Measurements from ENCODE around the gene POLDIP3.
"Not testable (repeated sequence)": the region's sequence is repeated elsewhere in the genome, so short reads cannot be mapped to it uniquely, and the experiment has no call there.

The POLDIP3 gene

GRCh38 chr22:42582987-42583386, 31.7 kb downstream of the POLDIP3 start:
- POLR2A ChIA-PET, result no interaction called here
- CTCF ChIA-PET, result interaction anchor here (1.2 kb wide), 2 partner anchors 13 to 24 kb away, joined by 3 to 4 read pairs; no protein-coding TSS in a partner anchor
- DNase-seq (ENCODE audit: extremely low spot score), result no peak
- TF ChIP-seq CTCF (IDR thresholded peaks at IDR 0.05; ENCODE audit: control extremely low read depth, extremely low read depth, low read depth, missing control alignments), result no peak

GRCh38 chr22:42581762-42582716, 32.6 kb downstream of the POLDIP3 start:
- peak; percentile 89 for DNase-seq (ENCODE audit: extremely low spot score)
- ChIA-PET CTCF (interaction anchor here (1.2 kb wide), 2 partner anchors 12 to 25 kb away, joined by 3 to 4 read pairs; no protein-coding TSS in a partner anchor), POLR2A (interaction anchor here (1.2 kb wide), 1 partner anchor 32 kb away, joined by 3 read pairs; the partner anchor contains the start of gene POLDIP3)
- TF ChIP-seq CTCF (IDR thresholded peaks at IDR 0.05; ENCODE audit: control extremely low read depth, extremely low read depth, low read depth, missing control alignments), result no peak

- CTCF ChIA-PET, result not testable (repeated sequence)
- POLR2A ChIA-PET, result interaction anchor here (1.2 kb wide), 1 partner anchor 33 kb away, joined by 3 read pairs; the partner anchor contains the start of gene POLDIP3
Observed at GRCh38 chr22:42581194-42581761, 33.4 kb downstream of the POLDIP3 start.

GRCh38 chr22:42580040-42580439, 34.6 kb downstream of the POLDIP3 start:
- POLR2A ChIA-PET; CTCF ChIA-PET; DNase-seq (ENCODE audit: extremely low spot score): not testable (repeated sequence)

More at GRCh38 chr22:42581194-42581761, 33.4 kb downstream of the POLDIP3 start:
- DNase-seq (ENCODE audit: extremely low spot score), result not testable (repeated sequence)

- CTCF ChIA-PET, result no interaction called here
- POLR2A ChIA-PET, result no interaction called here
- no peak for DNase-seq (ENCODE audit: extremely low spot score)
- no peak for TF ChIP-seq CTCF (IDR thresholded peaks at IDR 0.05; ENCODE audit: control extremely low read depth, extremely low read depth, low read depth, missing control alignments)
Observed at GRCh38 chr22:42577623-42578240, 37.0 kb downstream of the POLDIP3 start.

- CTCF ChIA-PET; DNase-seq (ENCODE audit: extremely low spot score); POLR2A ChIA-PET: not testable (repeated sequence)
Observed at GRCh38 chr22:42577141-42577540, 37.5 kb downstream of the POLDIP3 start.

GRCh38 chr22:42575996-42576574, 38.6 kb downstream of the POLDIP3 start:
- POLR2A ChIA-PET; DNase-seq (ENCODE audit: extremely low spot score); CTCF ChIA-PET: not testable (repeated sequence)

GRCh38 chr22:42574468-42574867, 40.2 kb downstream of the POLDIP3 start:
- DNase-seq (ENCODE audit: extremely low spot score); POLR2A ChIA-PET; CTCF ChIA-PET: not testable (repeated sequence)

- DNase-seq (ENCODE audit: extremely low spot score); POLR2A ChIA-PET; CTCF ChIA-PET: not testable (repeated sequence)
Observed at GRCh38 chr22:42574046-42574445, 40.6 kb downstream of the POLDIP3 start.

- DNase-seq (ENCODE audit: extremely low spot score); CTCF ChIA-PET; POLR2A ChIA-PET: not testable (repeated sequence)
Observed at GRCh38 chr22:42571068-42571467, 43.6 kb downstream of the POLDIP3 start.

- CTCF ChIA-PET, result interaction anchor here (1.1 kb wide), 1 partner anchor 42 kb away, joined by 3 read pairs; no protein-coding TSS in a partner anchor
- DNase-seq (ENCODE audit: extremely low spot score); POLR2A ChIA-PET: not testable (repeated sequence)
Observed at GRCh38 chr22:42570580-42570979, 44.1 kb downstream of the POLDIP3 start.

- CTCF ChIA-PET, result interaction anchor here (1.2 kb wide), 1 partner anchor 16 kb away, joined by 4 read pairs; no protein-coding TSS in a partner anchor
- POLR2A ChIA-PET; DNase-seq (ENCODE audit: extremely low spot score): not testable (repeated sequence)
Observed at GRCh38 chr22:42567950-42568349, 46.7 kb downstream of the POLDIP3 start.
